ENCODE data around the gene SLC9A5.

The SLC9A5 gene

DNA sequence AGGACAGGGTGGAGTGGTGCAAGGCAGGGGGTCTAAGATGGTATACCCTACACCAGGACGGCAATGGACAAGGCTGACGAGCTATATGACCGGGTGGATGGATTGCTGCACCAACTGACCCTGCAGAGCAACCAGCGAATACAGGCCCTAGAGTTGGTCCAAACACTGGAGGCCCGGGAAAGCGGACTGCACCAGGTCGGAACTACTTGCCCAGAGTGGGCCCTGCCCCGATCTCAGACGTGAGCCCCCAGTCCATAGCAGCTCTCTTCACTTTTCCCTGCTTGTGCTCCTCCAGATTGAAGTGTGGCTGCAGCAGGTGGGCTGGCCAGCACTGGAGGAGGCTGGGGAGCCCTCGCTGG, 33.6 kb downstream of the SLC9A5 start:
- DNase-seq, result no peak

DNA sequence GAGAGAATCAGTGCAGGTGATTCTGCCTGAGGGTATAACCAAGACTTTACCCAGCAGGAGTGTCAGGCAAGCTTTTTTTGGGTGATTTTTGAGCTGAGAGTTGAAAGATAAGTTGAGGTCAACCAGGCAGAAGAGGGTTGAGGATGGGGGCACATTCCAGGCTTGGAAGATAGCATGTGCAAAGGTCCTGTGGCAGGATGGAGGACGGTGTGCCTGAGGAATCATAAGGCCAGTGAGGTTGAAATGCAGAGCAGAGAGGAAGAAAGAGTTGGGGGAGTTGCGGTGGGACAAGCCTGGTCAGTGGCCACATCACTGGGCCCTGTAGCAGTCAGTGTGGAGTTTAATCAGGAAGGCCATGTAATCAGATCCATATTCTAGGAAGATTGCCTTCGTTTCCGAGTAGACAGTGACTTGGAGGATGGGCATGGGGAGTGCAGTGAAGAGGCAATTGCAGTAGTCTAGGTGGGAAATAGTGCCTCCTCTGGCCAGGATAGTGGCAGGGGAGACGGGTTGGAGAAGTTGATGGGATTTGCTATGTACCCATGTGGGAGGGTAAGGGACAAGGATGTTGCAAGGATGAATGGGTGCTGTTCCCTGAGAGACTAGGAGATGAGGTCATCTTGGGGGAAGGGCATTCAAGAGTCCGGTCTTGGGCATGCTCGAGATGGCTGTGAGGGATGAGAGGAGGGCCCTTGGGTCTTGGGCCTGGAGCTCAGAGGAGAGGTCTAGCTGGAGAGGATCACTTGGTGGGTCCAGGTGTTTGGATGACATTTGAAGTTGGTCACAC, 34.5 kb downstream of the SLC9A5 start:
- DNase-seq, result no peak

DNA sequence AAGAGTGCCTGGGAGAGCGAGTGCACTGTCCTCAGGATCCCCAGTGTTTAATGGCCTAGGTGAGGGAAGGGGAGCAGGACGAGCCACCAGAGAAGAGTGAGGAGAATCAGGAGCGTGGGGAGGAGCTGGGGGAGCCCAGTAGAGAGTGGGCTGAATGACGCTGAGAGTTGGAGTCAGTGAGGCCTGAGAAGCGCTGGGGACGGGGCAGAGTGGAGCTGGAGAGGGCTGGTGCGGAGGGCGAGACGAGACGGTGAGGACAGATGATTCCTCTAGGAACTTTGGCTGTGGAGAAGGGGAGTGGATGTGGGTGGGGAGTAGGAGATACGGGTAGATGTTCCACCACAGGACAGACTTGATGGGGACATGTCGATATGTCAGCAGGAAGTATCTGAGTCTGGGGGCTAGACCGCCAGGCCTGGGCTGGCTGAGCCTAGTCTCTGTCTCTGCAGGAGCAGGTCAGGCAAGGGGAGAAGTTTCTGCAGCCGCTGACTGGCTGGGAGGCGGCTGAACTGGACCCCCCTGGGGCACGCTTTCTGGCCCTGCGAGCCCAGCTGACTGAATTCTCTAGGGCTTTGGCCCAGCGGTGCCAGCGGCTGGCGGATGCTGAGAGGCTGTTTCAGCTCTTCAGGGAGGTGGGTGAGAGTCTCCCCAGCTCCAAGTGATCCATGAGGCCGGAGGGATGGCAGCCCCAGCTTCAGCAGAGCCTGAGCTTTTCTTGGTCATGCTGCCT, 35.2 kb downstream of the SLC9A5 start:
- no peak for DNase-seq

- no peak for DNase-seq
Measured at GRCh38 chr16:67284699-67285646, 36.2 kb downstream of the SLC9A5 start.

GRCh38 chr16:67286441-67287235, 37.9 kb downstream of the SLC9A5 start:
- no peak for DNase-seq

DNA sequence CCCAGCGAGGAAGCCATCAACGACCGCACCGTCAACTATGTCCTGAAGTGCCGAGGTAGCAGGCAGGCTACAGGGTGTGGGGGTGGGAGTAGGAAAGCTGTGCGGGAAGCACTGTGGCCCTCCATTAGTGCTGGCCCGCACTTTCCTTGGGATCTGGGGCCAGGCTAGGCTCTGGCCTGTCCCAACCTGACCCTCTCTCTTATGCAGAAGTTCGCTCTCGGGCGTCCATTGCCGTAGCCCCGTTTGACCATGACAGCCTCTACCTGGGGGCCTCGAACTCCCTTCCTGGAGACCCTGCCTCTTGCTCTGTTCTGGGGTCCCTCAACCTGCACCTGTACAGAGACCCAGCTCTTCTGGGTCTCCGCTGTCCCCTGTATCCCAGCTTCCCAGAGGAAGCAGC, 39.2 kb downstream of the SLC9A5 start:
- DNase-seq, result no peak

DNA sequence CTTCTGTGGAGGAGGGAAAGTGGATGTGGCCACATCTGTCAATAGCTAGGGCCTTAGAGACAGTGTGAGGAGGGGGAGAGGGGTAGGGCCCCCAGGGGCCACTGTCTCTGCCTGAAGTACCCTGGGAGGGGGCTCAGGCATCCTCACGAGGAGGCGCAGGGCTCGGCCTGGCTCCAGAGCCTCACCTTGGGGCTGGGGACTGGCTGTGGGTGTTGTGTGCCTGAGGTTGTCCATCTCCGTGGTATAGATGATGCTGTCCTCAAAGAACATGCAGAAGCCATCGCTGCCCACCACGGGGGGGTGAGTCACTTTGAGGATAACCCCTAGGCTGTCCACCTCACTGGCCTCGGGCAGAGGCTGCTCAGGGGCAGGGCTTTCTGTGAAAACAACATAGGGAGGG, 42.7 kb downstream of the SLC9A5 start:
- no peak for DNase-seq

DNA sequence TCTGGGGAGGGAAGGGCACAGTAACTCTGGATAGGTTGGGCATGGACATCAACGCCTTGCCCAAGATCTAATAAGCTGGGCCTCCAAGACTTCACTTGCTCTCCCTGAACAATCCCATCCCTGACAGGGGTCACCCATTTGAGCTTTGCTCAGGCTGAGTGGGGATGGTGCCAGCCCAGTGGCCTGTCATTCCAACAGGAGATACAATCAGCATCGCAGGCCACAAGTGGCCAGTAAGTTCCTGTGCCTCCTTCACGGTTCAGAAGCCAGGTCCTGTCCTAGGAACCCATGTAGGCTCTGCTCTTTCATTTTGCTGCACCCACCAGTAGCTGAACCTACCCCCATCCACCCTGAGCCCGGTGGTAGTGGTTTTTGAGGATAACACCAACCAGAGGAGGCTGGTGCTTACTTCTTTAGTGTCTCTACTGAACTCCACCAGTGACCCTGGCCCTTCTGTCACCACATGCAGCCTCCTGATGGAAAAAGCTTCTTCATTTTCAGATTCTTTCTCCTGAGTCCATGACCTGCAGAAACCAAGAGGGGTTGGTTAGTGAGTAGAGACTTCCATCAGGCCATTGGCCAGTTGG, 45.5 kb downstream of the SLC9A5 start:
- DNase-seq, result no peak

DNA sequence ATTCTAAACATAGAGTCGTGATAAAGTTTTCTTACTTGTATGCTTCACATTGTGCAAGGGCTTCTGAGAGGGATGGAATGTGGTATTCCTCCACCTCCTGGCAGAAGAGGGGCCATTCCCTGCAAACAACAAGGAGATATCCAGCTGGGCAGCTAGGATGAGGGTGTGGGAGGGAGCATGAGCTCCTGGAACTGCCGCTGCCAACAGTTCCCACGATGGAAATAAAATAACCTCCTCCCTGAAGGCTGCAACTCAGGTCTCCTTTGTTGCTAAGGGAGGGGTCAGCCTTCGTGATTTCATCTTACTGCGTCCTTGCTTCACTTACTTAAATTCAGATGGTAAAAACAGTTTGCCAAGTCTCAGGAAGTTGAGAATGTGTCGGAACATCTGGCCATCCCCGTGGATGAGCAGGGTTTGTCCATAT, 46.2 kb downstream of the SLC9A5 start:
- no peak for DNase-seq

DNA sequence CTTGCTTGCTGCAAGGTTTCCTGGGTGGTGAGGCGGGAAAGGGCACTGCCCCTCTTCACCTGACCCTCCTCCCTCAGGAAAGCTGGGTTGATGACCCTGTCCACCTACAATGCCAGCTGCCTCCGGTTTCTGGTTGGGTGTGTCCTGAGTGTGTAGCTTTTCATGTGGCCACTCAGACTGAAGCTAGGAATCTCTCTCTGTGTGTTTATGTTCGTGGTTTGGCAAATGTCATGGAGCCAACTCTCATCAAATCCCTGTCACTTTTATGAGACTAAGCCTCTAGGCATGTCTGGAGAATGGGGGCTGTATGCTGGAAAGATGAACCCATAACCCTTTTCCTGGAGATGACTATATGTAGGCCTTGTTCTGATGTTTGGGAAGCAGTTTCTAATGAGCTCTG, 47.6 kb downstream of the SLC9A5 start:
- no peak for DNase-seq

DNA sequence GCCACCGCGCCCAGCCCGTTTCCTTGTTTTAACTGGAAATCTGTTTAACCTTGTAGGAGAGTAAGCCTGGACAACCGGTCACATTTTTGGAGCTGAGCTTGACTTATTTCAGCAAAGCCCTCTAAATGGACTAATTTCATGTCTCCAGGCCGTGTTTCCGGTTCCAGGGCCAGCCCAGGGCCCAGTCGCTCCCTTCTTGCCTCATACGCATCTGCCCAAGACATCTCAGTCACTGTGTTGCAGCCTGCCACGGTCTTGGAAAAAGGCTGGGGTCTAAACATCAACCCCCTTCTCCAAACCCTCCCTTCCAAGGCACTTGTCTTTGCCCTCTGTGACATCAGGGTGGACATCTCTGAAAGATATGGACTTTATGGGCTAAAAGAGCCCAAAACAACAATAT, 49.5 kb downstream of the SLC9A5 start:
- DNase-seq, result no peak

DNA sequence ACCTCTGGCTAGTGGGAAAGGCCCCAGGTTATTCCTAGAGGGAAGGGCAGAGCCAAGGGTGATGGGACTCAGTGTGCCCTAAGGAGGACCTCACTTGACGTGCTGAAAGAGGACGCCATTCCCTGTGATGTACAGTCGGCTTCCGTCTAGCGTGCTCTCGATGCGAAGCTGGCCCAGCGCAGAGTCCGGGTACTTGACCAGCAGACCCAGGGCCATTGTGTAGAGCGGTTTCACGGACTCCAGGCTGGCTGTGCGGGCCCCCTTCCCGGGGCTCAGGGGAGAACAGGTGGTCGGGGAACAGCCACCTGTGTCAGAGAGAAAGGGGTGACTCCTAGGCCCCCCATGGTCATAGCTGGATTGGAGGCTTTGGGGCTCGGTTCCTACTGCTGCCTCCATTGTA, 50.5 kb downstream of the SLC9A5 start:
- no peak for DNase-seq

GRCh38 chr16:67301080-67301782, 52.5 kb downstream of the SLC9A5 start:
- DNase-seq, result no peak

- no peak for DNase-seq
Measured at GRCh38 chr16:67302076-67302475, 53.3 kb downstream of the SLC9A5 start.

GRCh38 chr16:67302970-67303369, 54.2 kb downstream of the SLC9A5 start:
- no peak for DNase-seq

DNA sequence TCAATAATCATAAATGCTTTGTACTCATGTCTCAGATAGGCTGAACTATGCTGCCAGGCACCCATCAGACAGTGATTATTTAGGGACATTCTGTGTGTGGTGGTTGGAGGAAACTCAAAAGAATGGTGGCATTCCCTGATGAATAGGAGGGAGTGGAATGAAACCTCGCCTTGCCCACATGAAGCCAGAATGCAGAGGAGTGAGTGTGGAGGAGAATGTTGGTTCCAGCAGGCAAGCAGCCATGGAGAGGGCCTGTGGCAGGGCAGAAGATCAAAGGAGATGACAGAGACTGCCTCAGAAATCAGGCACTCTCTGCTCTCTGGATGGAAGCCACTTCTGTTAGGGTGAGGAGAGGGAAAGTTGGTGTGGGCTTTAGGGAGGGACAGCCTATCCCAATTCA, 55.2 kb downstream of the SLC9A5 start:
- DNase-seq, result no peak

GRCh38 chr16:67305216-67306071, 56.7 kb downstream of the SLC9A5 start:
- no peak for DNase-seq

GRCh38 chr16:67310561-67310960, 61.8 kb downstream of the SLC9A5 start:
- no peak for DNase-seq

DNA sequence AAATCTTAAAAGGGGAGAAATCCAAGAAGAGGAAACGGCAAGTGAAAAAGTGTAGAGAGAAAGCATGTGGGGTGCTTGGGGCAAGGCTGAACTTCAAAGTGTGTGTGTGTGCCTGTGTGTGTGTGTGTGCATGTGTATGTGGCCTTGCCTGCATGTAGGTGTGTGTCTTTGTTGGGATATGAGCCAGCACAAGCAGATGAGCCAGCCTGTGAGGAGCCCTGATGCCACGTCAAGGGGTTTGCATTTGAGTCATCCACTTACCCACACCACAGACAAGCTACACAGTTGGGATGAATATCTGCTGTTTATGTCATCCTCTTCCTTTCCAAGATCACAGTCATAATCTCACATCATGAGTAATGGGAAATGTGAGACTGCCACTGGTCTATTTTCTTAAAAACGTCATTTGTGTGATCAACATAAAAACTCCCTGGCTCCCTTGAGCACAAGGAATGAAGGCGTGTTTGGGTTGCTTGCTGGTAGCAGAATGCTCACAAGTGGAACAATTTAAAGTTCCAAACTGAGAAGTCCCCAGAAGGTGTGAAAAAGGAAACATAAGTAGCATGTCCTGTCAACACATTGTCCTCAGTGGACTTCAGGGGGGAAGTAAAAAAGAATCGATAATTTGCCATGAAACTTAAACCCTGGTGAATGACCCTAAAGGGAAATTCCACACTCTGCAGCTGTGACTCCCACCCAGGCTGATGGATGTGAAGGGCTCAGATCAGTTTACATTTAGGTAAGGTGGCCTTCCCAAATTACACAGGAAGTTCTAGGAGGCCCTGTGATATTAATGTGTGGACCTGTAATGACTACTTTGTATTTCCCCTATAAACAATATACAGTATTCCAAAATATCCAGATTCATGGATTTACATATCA, 63.1 kb downstream of the SLC9A5 start:
- no peak for DNase-seq

Data from NCI-H774 (cell line).